Heart right ventricle (tissue), 16 donors: ENCODE measurements around the gene CHST3. TPM values are rescaled to one million over a fixed set of nuclear protein-coding genes. Genes with fewer than 3 reads are reported as not detected.

ENCODE experiments used
- ATAC-seq, 8 donors: fragments of 200-7000 bp; cut with Tn5 transposase; one replicate each; pipeline ENCODE4 v1.9.1; 2020; ENCODE audit warnings: mild to moderate bottlenecking in 8 of 8, moderate library complexity in 8 of 8, moderate number of reproducible peaks in 1 of 8
- DNase-seq, 2 donors: peaks; one replicate each; pipeline ENCODE4 v3.0.0-alpha.2; 2020
- H3K27ac ChIP-seq, 10 donors: fragments of 200-600 bp; sonication (generic) in 2 of 10; one replicate each; pipeline versions ENCODE4 v1.5.0 to v1.8.0; 2020 to 2022; ENCODE audit warnings: mild to moderate bottlenecking in 3 of 10
- H3K27me3 ChIP-seq, 7 donors: fragments of 200-600 bp; one replicate each; pipeline ENCODE4 v1.8.0; 2021 to 2022; ENCODE audit warnings: mild to moderate bottlenecking in 2 of 7
- H3K36me3 ChIP-seq, 9 donors: fragments of 200-600 bp; sonication (generic) in 1 of 9; one replicate each; pipeline versions ENCODE4 v1.5.0 to v1.8.0; 2020 to 2022; ENCODE audit warnings: mild to moderate bottlenecking in 2 of 9
- H3K4me1 ChIP-seq, 9 donors: fragments of 200-600 bp; sonication (generic) in 1 of 9; one replicate each; pipeline versions ENCODE4 v1.5.0 to v1.8.0; 2020 to 2022; ENCODE audit warnings: mild to moderate bottlenecking in 4 of 9
- H3K4me3 ChIP-seq, 10 donors: fragments of 200-600 bp; sonication (generic) in 2 of 10; one replicate each; pipeline versions ENCODE4 v1.5.0 to v1.8.0; 2020 to 2022; ENCODE audit warnings: mild to moderate bottlenecking in 7 of 10, moderate library complexity in 2 of 10
- H3K9me3 ChIP-seq, 11 donors: fragments of 200-600 bp in 10 of 11; sonication (generic) in 2 of 11; one replicate each; pipeline versions ENCODE4 v1.5.0 to v1.8.0; 2013 to 2022; ENCODE audit warnings: mild to moderate bottlenecking in 2 of 11, control low read depth in 1 of 11, moderate library complexity in 1 of 11
- CTCF ChIP-seq, 9 donors: fragments of 200-600 bp; sonication (generic) in 2 of 9; IDR thresholded peaks; one replicate each; pipeline versions ENCODE4 v1.5.0 to v1.8.0; 2021 to 2022; ENCODE audit warnings: antibody characterized with exemption in 9 of 9, mild to moderate bottlenecking in 5 of 9, moderate library complexity in 1 of 9
- WGBS, 2 donors: extraction: QIAGEN DNeasy Blood & Tissue Kit; methylation state at CpG; one replicate each; pipeline ENCODE4 v1.1.7; 2013; ENCODE audit warnings: inconsistent platforms in 1 of 2; 5-methylcytosine and 5-hydroxymethylcytosine counted together
- intact Hi-C, 10 donors: fragments of 100-400 bp; cut with DNase I; formaldehyde crosslinking; loops; one replicate each; pipeline versions ENCODE4 v1.11.1 to v1.14.2; 2022
- polyA plus RNA-seq, 2 donors: library from polyadenylated mRNA; stranded (reverse); fragments of 200-250 nt; gene quantifications; one replicate each; pipeline ENCODE4 v1.2.3, GENCODE V29; 2013
- total RNA-seq, 10 donors: library from RNA; stranded (reverse); fragmentation: NEBNext Ultra II Directional in 3 of 10; extraction: Animal tissue kit (Norgen Biotek cat#: 25700) in 3 of 10; gene quantifications; one replicate each; pipeline versions ENCODE4 v1.2.1 to v1.2.4, GENCODE V29; 2021 to 2023
- donor health status: Arrhythmogenic right ventricular cardiomyopathy.
- donor health status: ischemic (EF 13 %, LVEDD 7.1; RV severe dilation, severe dysfunction).
- donor health status: healthy with polysubstance abuse.
- donor health status: DM: no; HTN: yes; CAD: no.
- donor health status: DM: no; HTN: no; CAD: no.
- donor health status: ischemic (EF 25% LVEDD 6.9; RV normal size, moderate dysfunction).
- donor health status: ischemic (EF 25% LVEDD 5.7; RV mildly dilated, moderate dysfunction).
- donor health status: healthy.
- donor health status: DM: yes; HTN: yes; CAD: no.
- donor health status: Ischemic cardiomyopathy.
- donor health status: ischemic (EF 35%, LVEDD 5.7; RV mildly dilated, moderate dysfunction).
- donor health status: nonischemic (EF 11% LVEDD 7.7; RV severe dilation, severe dysfunction).
- donor health status: DM: yes; HTN: yes; CAD: no.
- donor health status: PGD.
- donor health status: ischemic (EF 29% LVEDD 5.4; RV normal size, mild dysfunction).
- donor health status: nonischemic (EF 23%, LVEDD 6.1; RV moderate dilation, normal function).

The CHST3 gene
- total and polyA plus RNA-seq, 12 donors = 6.3 to 28.7 (median 20.5) TPM

DNA sequence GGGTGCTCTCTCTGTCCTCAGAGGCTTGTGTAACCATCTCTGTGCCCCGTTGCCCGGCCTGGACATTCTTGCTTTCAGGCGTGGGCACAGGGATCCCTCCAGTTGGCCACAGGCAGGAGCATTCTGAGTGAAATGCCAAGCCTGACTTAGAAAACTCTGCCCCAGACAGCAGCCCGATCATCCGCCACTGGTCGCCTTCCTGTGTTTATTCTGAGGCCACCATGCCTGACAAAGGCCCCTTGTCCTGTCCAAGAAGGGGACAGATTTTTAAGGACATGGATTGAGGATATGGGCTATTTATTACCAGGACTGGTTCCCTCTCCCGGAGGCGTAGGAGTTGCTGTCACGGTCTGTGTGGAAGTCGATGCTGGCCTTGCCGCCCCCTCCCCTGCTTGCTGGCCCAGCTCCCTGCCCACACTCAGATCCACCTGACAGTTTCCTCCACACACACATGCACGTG lies 69.9 kb downstream of the CHST3 start:
- H3K27me3 ChIP-seq = no peaks in the 10 kb centered on the region
- H3K4me3 ChIP-seq = no peak overlapping the region
- intact Hi-C loops = loop anchor here in 2 of 10 donors (5.0 kb wide), 1 partner anchor 57 kb away; no protein-coding TSS in a partner anchor
- no peaks in the 10 kb centered on the region for H3K36me3 ChIP-seq
- DNase-seq = no peak
- peak overlapping the region in 6 of 10 donors; percentile 26 to 74 (median 58) for H3K27ac ChIP-seq
- ATAC-seq = peak in 1 of 8 donors; percentile 35
- no peak for TF ChIP-seq CTCF (IDR thresholded peaks at IDR 0.05)
- WGBS, 2 donors = 51 to 59% methylated on average over 12 of the region's 12 CpGs
- no peaks in the 10 kb centered on the region for H3K9me3 ChIP-seq
- peaks cover 7 to 60% (median 21%) of the 10 kb centered on the region in 9 donors for H3K4me1 ChIP-seq

DNA sequence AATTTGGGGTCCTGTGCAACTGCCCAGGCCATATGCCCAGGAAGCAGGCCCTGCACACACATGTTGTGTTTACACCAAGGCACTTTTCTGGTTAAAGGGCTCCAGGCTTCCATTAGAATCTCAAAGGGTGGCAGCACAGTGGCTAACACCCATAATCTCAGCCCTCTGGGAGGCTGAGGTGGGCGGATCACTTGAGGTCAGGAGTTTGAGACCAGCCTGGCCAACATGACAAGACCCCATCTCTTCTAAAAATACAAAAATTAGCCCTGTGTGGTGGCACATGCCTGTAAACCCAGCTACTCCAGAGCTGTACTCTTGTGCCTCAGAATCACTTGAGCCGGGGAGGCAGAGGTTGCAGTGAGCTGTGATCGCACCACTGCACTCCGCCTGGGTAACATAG lies 70.6 kb downstream of the CHST3 start:
- WGBS, 2 donors = 95 to 98% methylated on average over 4 of the region's 4 CpGs
- TF ChIP-seq CTCF (IDR thresholded peaks at IDR 0.05) = no peak
- ATAC-seq (no peak), DNase-seq (no peak)
- no peaks in the 10 kb centered on the region for H3K27me3 ChIP-seq
- no peaks in the 10 kb centered on the region for H3K36me3 ChIP-seq
- peak overlapping the region in 7 of 10 donors; percentile 31 to 74 (median 53) for H3K27ac ChIP-seq
- intact Hi-C loops = loop anchor here in 3 of 10 donors (5.0 kb wide), 2 partner anchors 32 to 57 kb away; no protein-coding TSS in a partner anchor
- H3K9me3 ChIP-seq = no peaks in the 10 kb centered on the region
- H3K4me3 ChIP-seq = no peak overlapping the region
- peaks cover 7 to 59% (median 21%) of the 10 kb centered on the region in 9 donors for H3K4me1 ChIP-seq

- peak in 5 of 8 donors; percentile 29 to 65 (median 56) for ATAC-seq
- H3K27ac ChIP-seq = peak overlapping the region in 9 of 10 donors; percentile 18 to 74 (median 55)
Measured at GRCh38 chr10:72035252-72035887, 71.2 kb downstream of the CHST3 start.

GRCh38 chr10:72037266-72037665 lies 73.1 kb downstream of the CHST3 start:
- Histone ChIP-seq H3K36me3 (no peaks in the 10 kb centered on the region), H3K4me3 (no peak overlapping the region), H3K27ac (no peak overlapping the region), H3K27me3 (no peaks in the 10 kb centered on the region), H3K9me3 (no peaks in the 10 kb centered on the region), H3K4me1 (peaks cover 4 to 45% (median 12%) of the 10 kb centered on the region in 9 donors)
- intact Hi-C loops = loop anchor here in 1 of 10 donors (5.0 kb wide), 1 partner anchor 35 kb away; no protein-coding TSS in a partner anchor
- no peak for TF ChIP-seq CTCF (IDR thresholded peaks at IDR 0.05)
- WGBS, 2 donors = 94 to 98% methylated on average over 8 of the region's 8 CpGs
- no peak for DNase-seq
- no peak for ATAC-seq

More at GRCh38 chr10:72035252-72035887, 71.2 kb downstream of the CHST3 start:
- no peaks in the 10 kb centered on the region for H3K36me3 ChIP-seq
- no peak overlapping the region for H3K4me3 ChIP-seq
- TF ChIP-seq CTCF (IDR thresholded peaks at IDR 0.05) = no peak
- peaks cover 4 to 53% (median 16%) of the 10 kb centered on the region in 9 donors for H3K4me1 ChIP-seq
- no peaks in the 10 kb centered on the region for H3K9me3 ChIP-seq
- intact Hi-C loops = loop anchor here in 1 of 10 donors (5.0 kb wide), 1 partner anchor 33 kb away; no protein-coding TSS in a partner anchor
- peak in 1 of 2 donors; percentile 36 for DNase-seq
- no peaks in the 10 kb centered on the region for H3K27me3 ChIP-seq
- WGBS, 2 donors = 63 to 69% methylated on average over 13 of the region's 13 CpGs
